Measurements from ENCODE around the gene CCDC188. TPM values are rescaled to one million over a fixed set of nuclear protein-coding genes. Genes with fewer than 3 reads are reported as not detected.

Gene CCDC188
- total RNA-seq, 1 experiment from 2014 or later, result not detected

DNA sequence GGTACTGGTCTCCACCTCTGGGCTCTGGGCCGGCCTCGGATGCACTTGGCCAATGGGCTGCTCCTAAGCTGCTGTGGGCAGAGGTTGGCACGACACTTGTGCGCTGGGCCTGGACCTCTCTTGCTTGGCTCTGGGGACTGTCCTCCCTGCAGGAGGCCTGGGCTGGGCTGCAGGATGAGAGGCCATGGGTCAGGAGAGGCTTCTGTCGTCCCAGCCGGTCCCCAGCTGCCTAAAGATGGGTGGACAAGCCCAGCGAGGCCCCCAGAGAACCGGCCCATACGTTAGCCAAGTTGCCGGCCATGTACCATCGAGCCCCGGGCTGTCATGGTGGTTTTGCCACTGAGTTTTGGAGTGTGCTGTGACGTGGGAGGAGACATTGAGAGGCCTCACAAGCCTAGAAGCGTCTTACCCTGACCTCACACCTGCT is 1.6 kb upstream of the CCDC188 start:
- POLR2A ChIA-PET, result no interaction called here
- Mint-ChIP-seq H3K4me1 (peaks cover 3% of the 10 kb centered on the region; the same call in 1 of the 2 replicates), H3K27me3 (ENCODE audit: low read depth) (no peaks in the 10 kb centered on the region), H3K27ac (no peak overlapping the region), H3K36me3 (no peaks in the 10 kb centered on the region), H3K4me3 (no peak overlapping the region), H3K9me3 (no peaks in the 10 kb centered on the region)
- DNase-seq (ENCODE audit: low spot score) (no peak), ATAC-seq (no peak)
- CTCF ChIA-PET, result interaction anchor here (2.7 to 2.9 kb wide), 2 partner anchors 34 to 87 kb away, joined by 20 to 30 read pairs; no protein-coding TSS in a partner anchor
- TF ChIP-seq, protein P1, sequence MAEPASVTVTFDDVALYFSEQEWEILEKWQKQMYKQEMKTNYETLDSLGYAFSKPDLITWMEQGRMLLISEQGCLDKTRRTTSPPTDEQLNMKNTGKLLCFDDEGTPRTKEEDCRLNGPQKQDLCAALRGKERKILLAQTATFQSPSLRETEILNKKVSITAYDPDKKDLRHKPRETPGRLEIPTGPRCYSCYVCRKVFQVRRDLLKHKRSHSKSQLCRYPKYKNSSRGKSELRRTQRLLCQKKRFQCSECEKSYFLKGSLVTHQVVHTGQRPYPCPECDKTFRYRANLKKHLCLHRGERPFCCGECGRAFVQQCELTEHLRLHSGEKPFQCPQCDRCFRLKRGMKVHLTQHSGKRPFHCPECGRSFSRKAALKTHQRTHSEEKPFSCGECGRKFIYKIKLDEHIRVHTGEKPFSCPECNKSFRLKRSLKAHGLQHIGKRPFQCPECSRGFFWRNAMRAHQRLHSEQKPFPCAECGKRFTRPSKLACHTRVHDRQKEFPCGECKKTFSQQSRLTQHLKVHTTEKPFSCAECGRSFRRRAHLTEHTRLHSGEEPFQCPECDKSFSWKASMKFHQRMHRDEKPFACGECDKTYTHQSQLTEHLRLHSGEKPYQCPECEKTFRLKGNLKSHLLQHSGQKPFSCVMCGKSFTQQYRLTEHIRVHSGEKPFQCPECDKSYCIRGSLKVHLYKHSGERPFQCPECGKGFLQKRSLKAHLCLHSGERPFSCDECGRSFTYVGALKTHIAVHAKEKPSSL (CRISPR knock-in tag; conservative IDR thresholded peaks at IDR 0.05), result no peak
- TF ChIP-seq ZBTB21 (CRISPR knock-in tag; IDR thresholded peaks at IDR 0.05; ENCODE audit: borderline replicate concordance) (no peak), HMGA2 (CRISPR knock-in tag; IDR thresholded peaks at IDR 0.05) (no peak), GRHL2 (CRISPR knock-in tag; IDR thresholded peaks at IDR 0.05; ENCODE audit: insufficient replicate concordance, severe bottlenecking) (no peak), CREM (CRISPR knock-in tag; IDR thresholded peaks at IDR 0.05) (no peak), CBFB (CRISPR knock-in tag; IDR thresholded peaks at IDR 0.05; ENCODE audit: low read depth) (no peak), ZNF317 (CRISPR knock-in tag; IDR thresholded peaks at IDR 0.05; ENCODE audit: borderline replicate concordance, low read depth) (no peak), SOX15 (CRISPR knock-in tag; IDR thresholded peaks at IDR 0.05) (no peak), FOXP1 (CRISPR knock-in tag; IDR thresholded peaks at IDR 0.05; ENCODE audit: borderline replicate concordance) (no peak)
- TF ChIP-seq, protein P2, sequence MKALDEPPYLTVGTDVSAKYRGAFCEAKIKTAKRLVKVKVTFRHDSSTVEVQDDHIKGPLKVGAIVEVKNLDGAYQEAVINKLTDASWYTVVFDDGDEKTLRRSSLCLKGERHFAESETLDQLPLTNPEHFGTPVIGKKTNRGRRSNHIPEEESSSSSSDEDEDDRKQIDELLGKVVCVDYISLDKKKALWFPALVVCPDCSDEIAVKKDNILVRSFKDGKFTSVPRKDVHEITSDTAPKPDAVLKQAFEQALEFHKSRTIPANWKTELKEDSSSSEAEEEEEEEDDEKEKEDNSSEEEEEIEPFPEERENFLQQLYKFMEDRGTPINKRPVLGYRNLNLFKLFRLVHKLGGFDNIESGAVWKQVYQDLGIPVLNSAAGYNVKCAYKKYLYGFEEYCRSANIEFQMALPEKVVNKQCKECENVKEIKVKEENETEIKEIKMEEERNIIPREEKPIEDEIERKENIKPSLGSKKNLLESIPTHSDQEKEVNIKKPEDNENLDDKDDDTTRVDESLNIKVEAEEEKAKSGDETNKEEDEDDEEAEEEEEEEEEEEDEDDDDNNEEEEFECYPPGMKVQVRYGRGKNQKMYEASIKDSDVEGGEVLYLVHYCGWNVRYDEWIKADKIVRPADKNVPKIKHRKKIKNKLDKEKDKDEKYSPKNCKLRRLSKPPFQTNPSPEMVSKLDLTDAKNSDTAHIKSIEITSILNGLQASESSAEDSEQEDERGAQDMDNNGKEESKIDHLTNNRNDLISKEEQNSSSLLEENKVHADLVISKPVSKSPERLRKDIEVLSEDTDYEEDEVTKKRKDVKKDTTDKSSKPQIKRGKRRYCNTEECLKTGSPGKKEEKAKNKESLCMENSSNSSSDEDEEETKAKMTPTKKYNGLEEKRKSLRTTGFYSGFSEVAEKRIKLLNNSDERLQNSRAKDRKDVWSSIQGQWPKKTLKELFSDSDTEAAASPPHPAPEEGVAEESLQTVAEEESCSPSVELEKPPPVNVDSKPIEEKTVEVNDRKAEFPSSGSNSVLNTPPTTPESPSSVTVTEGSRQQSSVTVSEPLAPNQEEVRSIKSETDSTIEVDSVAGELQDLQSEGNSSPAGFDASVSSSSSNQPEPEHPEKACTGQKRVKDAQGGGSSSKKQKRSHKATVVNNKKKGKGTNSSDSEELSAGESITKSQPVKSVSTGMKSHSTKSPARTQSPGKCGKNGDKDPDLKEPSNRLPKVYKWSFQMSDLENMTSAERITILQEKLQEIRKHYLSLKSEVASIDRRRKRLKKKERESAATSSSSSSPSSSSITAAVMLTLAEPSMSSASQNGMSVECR (CRISPR knock-in tag; IDR thresholded peaks at IDR 0.05; ENCODE audit: borderline replicate concordance), result no peak
- TF ChIP-seq, protein P3, sequence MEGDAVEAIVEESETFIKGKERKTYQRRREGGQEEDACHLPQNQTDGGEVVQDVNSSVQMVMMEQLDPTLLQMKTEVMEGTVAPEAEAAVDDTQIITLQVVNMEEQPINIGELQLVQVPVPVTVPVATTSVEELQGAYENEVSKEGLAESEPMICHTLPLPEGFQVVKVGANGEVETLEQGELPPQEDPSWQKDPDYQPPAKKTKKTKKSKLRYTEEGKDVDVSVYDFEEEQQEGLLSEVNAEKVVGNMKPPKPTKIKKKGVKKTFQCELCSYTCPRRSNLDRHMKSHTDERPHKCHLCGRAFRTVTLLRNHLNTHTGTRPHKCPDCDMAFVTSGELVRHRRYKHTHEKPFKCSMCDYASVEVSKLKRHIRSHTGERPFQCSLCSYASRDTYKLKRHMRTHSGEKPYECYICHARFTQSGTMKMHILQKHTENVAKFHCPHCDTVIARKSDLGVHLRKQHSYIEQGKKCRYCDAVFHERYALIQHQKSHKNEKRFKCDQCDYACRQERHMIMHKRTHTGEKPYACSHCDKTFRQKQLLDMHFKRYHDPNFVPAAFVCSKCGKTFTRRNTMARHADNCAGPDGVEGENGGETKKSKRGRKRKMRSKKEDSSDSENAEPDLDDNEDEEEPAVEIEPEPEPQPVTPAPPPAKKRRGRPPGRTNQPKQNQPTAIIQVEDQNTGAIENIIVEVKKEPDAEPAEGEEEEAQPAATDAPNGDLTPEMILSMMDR (IDR thresholded peaks at IDR 0.05), result no peak
- TF ChIP-seq, protein P4, sequence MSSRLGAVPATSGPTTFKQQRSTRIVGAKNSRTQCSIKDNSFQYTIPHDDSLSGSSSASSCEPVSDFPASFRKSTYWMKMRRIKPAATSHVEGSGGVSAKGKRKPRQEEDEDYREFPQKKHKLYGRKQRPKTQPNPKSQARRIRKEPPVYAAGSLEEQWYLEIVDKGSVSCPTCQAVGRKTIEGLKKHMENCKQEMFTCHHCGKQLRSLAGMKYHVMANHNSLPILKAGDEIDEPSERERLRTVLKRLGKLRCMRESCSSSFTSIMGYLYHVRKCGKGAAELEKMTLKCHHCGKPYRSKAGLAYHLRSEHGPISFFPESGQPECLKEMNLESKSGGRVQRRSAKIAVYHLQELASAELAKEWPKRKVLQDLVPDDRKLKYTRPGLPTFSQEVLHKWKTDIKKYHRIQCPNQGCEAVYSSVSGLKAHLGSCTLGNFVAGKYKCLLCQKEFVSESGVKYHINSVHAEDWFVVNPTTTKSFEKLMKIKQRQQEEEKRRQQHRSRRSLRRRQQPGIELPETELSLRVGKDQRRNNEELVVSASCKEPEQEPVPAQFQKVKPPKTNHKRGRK (CRISPR knock-in tag; IDR thresholded peaks at IDR 0.05; ENCODE audit: borderline replicate concordance), result no peak
- TF ChIP-seq, protein P5, sequence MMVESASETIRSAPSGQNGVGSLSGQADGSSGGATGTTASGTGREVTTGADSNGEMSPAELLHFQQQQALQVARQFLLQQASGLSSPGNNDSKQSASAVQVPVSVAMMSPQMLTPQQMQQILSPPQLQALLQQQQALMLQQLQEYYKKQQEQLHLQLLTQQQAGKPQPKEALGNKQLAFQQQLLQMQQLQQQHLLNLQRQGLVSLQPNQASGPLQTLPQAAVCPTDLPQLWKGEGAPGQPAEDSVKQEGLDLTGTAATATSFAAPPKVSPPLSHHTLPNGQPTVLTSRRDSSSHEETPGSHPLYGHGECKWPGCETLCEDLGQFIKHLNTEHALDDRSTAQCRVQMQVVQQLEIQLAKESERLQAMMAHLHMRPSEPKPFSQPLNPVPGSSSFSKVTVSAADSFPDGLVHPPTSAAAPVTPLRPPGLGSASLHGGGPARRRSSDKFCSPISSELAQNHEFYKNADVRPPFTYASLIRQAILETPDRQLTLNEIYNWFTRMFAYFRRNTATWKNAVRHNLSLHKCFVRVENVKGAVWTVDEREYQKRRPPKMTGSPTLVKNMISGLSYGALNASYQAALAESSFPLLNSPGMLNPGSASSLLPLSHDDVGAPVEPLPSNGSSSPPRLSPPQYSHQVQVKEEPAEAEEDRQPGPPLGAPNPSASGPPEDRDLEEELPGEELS (CRISPR knock-in tag; IDR thresholded peaks at IDR 0.05), result no peak

Measured in WTC11 (cell line).